Stimulated activated CD8-positive, alpha-beta memory T cell treated with anti-CD3 and anti-CD28 coated beads, Interleukin-15, amount 100 ng/mL, for 48 hours (primary cell): ENCODE data around the gene CTSG.
"Not testable (repeated sequence)": the region's sequence is repeated elsewhere in the genome, so short reads cannot be mapped to it uniquely, and the experiment has no call there.

Experiments used
- DNase-seq, 2 donors: peaks; one replicate each; pipeline ENCODE4 v3.0.0-alpha.2; 2020; ENCODE audit warnings: low read depth in 2 of 2

CTSG gene, protein sequence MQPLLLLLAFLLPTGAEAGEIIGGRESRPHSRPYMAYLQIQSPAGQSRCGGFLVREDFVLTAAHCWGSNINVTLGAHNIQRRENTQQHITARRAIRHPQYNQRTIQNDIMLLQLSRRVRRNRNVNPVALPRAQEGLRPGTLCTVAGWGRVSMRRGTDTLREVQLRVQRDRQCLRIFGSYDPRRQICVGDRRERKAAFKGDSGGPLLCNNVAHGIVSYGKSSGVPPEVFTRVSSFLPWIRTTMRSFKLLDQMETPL

DNA sequence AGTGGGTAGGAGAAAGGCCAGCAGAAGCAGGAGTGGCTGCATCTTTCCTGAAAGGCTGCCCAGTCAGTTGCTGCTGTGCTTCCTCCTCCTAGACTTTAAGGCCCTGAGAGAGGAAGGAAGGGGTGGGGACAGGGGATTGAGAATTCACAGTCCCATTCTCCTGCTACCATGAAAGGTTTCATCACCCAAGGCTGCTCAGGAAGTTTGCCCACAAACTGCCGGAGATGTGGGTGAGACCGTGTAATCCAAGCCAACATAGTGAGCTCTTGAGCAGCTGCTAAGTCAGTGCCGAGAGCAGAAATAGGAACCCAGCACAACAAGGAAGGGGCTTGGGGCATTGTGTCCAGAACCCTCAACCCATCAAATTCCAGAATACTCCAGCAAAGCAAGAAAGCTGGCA is at the start of gene CTSG:
Gene CTSG, minus strand, starts transcription at position 69 of the 400 bp plus-strand sequence. Its CDS starts 27 bp downstream, at position 42.
- DNase-seq: no peak

DNA sequence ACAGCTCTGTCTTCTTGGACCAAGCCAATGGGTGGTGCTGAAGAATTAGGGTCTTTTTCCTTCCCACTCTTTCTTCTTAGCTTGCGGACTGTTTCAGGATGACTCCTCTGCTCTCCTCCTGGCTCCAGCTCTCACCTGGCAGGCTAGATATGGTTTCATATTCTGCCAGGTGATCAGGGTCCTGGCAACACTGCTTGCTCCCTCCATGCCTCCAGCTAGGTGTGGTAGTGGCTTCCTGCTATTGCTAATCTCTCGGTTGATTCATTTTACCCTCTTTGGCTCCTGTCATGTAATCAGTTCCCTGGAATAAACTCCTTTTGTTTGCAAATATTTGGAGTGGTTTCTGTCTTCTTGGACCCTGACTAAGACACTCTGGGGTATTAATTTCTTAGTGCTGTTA is 37.7 kb upstream of the CTSG start:
- no peak for DNase-seq

- DNase-seq: no peak
These were observed 37.2 kb upstream of the CTSG start for GRCh38 chr14:24613241-24613640.

DNA sequence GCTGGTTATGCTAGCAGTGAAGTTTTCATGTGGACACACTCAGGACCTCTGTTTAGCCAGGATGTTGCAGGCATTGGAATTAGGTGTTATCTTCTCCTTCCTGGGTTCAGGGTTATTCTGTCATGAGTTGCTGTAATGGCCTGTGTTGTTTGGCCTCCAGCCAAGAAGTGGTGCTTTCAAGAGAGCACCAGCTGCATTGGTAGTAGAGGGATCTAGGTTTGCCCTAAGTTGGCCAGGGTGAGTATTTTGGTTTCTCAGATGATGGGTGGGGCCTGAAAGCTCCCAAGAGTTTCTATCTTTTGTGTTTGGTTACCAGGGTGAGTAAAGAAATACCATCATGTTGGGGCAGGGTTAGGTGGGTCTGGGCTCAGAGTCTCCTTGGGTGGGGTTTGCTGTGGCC is 36.1 kb upstream of the CTSG start:
- no peak for DNase-seq

- DNase-seq: no peak
These were observed 33.8 kb upstream of the CTSG start, which contains the start of gene GZMH for GRCh38 chr14:24609655-24610344. Gene GZMH (minus strand): TSS chr14:24609685. CDS start chr14:24609613, 72 bp downstream.

DNA sequence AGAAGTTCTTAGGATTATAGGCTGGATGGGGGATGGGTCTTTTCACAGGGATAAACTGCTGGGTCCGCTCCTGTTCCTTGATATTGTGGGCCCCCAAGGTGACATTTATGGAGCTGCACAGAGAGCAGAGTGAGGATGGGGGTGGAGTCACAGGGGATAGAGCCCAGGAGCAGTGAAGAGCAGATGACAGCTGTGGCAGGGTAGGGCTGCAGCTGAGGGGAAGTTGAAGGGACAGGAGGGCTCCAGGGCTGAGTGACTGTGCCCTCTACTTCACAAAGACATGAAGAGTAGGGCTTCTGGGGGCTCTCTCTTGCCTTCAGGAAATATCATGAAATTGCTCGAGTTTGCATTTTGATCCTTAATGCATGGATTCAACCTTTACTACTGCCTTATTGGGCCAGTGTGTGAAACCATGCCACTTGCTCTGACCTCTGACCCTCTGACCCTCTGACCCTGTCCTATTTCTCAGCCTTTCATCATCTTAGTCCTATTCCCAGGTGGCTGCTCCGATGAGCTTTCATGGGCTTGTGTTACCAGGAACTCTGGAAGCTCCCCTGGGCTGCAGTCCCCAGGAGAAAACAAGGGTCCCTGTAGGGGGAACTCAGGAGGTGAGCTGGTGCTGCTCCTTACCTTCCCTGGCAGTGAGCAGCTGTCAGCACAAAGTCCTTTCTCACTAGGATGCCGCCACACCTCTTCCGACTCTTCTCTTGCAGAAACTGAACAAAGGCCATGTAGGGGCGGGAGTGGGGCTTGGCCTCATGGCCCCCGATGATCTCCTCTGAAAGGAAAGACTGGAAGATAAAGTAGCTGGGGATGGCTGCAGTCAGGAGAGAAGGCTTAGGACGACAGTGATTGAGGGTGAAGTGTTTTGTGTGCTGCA is 31.8 kb upstream of the CTSG start:
- DNase-seq: no peak

- DNase-seq: no peak
These were observed 31.0 kb upstream of the CTSG start for GRCh38 chr14:24607081-24607480.

GRCh38 chr14:24606297-24606696 is 30.2 kb upstream of the CTSG start:
- DNase-seq: no peak

DNA sequence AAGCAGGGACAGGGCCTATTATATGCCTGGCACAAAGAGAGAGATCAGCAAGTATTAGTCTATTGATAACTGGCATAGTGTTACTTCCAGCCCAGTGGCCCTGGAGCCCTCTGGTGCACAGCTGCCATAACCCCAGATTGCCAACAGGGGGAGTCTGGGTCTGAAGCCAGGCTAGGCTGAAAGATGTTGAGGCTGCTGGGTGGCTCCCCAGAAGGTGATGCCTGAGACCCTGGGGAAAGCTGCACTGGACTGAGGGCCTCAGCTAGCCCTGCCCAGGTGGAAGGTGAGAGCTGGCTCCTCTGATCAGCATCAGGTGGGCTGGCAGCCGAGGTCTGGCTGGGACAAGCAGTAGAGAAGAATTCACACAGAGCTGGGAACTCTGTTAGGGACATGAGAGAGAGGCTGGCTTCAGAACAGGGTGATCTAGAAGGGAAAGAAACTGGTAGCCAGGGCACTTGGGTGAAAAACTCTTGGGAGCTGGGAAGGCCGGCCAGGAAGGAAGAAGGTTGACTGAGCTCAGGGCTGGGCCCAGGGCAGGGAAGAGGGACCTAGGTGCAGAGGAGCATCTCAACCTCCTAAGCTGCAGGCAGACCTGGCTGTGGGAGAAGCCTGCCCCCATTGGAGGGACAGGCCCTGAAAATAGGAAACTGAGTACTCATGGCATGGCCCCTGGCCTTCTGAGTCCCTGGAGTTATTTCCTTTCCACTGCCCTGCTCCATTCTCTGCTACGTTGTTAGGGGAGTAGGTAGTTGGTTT is 29.6 kb upstream of the CTSG start:
- peak; percentile 58 to 59 for DNase-seq

GRCh38 chr14:24597403-24597802 is 21.4 kb upstream of the CTSG start:
- no peak for DNase-seq

DNA sequence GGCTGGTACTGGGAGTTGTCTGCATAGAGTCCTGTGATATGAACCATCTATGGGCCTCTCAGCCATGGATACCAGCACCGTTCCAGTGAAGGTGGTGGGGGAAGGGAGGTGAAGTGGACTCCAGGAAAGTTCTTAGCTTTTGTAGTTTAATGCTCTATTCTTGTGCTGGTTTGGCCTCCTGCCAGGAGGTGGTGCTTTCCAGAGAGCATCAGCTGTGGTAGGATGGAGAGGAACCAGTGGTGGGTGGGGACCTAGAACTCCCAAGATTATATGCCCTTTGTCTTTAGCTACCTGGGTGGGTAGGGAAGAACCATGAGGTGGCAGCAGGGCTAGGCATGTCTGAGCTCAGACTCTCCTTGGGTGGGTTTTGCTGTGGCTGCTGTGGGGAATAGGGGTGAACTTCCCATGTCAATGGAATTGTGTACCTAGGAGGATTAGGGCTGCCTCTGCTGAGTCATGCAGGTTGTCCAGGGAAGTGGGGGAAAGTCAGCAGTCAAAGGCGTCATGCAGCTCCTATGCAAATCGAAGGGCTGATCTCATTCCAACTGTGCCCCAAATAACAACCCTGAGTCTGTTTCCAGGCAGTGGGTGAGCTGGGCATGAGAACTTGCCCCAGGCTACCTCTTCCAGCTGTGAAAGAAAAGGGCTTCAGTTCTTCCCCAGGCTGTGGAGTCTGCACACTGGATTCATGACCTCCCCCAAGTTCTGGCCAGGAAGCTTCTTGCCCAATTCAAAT is 19.2 kb upstream of the CTSG start:
- DNase-seq: no peak

DNA sequence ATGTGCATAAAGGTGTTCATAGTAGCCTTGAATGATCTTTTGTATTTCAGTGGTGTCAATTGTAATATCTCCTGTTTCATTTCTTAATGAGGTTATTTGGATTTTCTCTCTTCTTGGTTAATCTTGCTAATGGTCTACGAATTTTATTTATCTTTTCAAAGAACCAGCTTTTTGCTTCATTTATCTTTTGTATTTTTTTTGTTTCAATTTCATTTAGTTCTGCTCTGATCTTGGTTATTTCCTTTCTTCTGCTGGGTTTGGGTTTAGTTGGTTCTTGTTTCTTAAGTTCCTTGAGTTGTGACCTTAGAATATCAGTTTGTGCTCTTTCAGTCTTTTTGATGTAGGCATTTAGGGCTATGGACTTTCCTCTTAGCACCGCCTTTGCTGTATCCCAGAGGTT is 15.0 kb upstream of the CTSG start:
- not testable (repeated sequence) for DNase-seq

DNA sequence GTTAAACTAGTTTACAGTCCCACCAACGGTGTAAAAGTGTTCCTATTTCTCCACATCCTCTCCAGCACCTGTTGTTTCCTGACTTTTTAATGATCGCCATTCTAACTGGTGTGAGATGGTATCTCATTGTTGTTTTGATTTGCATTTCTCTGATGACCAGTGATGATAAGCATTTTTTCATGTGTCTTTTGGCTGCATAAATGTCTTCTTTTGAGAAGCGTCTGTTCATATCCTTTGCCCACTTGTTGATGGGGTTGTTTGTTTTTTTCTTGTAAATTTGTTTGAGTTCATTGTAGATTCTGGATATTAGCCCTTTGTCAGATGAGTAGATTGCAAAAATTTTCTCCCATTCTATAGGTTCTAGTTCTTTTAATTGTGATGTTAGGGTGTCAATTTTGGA is 8.4 kb upstream of the CTSG start:
- not testable (repeated sequence) for DNase-seq

GRCh38 chr14:24578558-24578957 is 2.5 kb upstream of the CTSG start:
- DNase-seq: no peak

DNA sequence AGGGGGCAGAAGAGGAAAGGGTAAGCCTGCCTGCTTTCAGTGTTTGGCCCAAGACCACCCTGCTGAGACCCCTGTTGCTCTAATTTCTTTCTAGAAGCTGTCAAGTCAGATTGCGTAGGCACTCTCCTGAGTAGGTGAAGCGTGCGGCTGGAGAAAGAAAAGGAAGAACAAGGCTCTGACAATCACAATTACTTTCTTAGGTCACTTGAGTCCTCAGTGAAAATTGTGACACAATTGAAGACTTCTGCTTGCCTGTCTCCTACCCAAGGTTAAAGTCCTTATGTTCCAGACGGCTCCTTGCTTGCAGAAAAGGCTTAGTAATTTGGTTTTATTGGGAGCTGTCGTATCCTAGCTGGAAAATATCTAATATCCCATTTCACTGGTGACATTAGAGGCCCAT is 721 bp upstream of the CTSG start:
- no peak for DNase-seq

DNA sequence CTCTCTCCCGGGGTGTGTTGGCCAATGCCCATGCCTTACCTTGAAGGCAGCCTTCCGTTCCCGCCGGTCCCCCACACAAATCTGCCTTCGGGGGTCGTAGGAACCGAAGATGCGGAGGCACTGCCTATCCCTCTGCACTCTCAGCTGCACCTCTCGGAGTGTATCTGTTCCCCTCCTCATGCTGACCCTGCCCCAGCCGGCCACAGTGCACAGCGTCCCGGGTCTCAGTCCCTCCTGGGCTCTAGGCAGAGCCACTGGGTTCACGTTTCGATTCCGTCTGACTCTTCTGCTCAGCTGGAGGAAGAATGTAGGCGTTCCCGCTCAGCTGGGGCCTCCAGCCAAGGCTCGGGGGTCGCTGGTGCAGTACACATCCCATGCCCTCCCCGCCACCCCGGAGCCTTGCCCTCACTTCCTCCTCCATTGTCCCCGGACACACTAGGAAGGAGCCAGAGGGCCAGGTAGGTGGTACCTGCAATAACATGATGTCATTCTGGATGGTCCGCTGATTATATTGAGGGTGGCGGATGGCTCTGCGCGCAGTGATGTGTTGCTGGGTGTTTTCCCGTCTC is 1.8 kb downstream of the CTSG start:
- no peak for DNase-seq

- no peak for DNase-seq
These were observed 9.7 kb downstream of the CTSG start for GRCh38 chr14:24566318-24566717.

GRCh38 chr14:24565766-24566165 is 10.3 kb downstream of the CTSG start:
- DNase-seq: no peak

GRCh38 chr14:24563505-24563904 is 12.5 kb downstream of the CTSG start:
- no peak for DNase-seq

- no peak for DNase-seq
These were observed 19.3 kb downstream of the CTSG start for GRCh38 chr14:24556756-24557155.

GRCh38 chr14:24549064-24549463 is 27.0 kb downstream of the CTSG start:
- not testable (repeated sequence) for DNase-seq
